Measurements from ENCODE around the gene PRRT1.

Gene PRRT1

GRCh38 chr6:32174416-32174815, 22.7 kb upstream of the PRRT1 start:
- DNase-seq (ENCODE audit: low read depth) = no peak

- DNase-seq (ENCODE audit: low read depth) = no peak
These were observed 21.4 kb upstream of the PRRT1 start for GRCh38 chr6:32173051-32173727.

GRCh38 chr6:32171234-32171633, 19.5 kb upstream of the PRRT1 start:
- no peak for DNase-seq (ENCODE audit: low read depth)

- no peak for DNase-seq (ENCODE audit: low read depth)
These were observed 18.6 kb upstream of the PRRT1 start for GRCh38 chr6:32170294-32170693.

GRCh38 chr6:32168807-32169591, 17.3 kb upstream of the PRRT1 start:
- DNase-seq (ENCODE audit: low read depth) = no peak

- no peak for DNase-seq (ENCODE audit: low read depth)
These were observed 16.6 kb upstream of the PRRT1 start for GRCh38 chr6:32168350-32168749.

- no peak for DNase-seq (ENCODE audit: low read depth)
These were observed 16.1 kb upstream of the PRRT1 start for GRCh38 chr6:32167761-32168262.

GRCh38 chr6:32167154-32167760, 15.5 kb upstream of the PRRT1 start:
- DNase-seq (ENCODE audit: low read depth) = no peak

- DNase-seq (ENCODE audit: low read depth) = no peak
These were observed 14.8 kb upstream of the PRRT1 start for GRCh38 chr6:32166411-32167061.

- DNase-seq (ENCODE audit: low read depth) = no peak
These were observed 12.6 kb upstream of the PRRT1 start, which contains the start of gene EGFL8 for GRCh38 chr6:32164295-32164694. Gene EGFL8 (plus strand): TSS chr6:32164595. CDS start chr6:32166166, 1,571 bp downstream.

- no peak for DNase-seq (ENCODE audit: low read depth)
These were observed 12.0 kb upstream of the PRRT1 start for GRCh38 chr6:32163559-32164258.

- DNase-seq (ENCODE audit: low read depth) = no peak
These were observed 6.3 kb upstream of the PRRT1 start for GRCh38 chr6:32158052-32158451.

- DNase-seq (ENCODE audit: low read depth) = no peak
These were observed 5.2 kb upstream of the PRRT1 start for GRCh38 chr6:32156891-32157290.

GRCh38 chr6:32154514-32155161, 2.9 kb upstream of the PRRT1 start:
- DNase-seq (ENCODE audit: low read depth) = no peak

GRCh38 chr6:32153564-32154513, 2.1 kb upstream of the PRRT1 start, which contains the start of gene PPT2:
Gene PPT2 (plus strand): TSS chr6:32154141. CDS start chr6:32154595, 454 bp downstream.
- peak; percentile 77 for DNase-seq (ENCODE audit: low read depth)

- no peak for DNase-seq (ENCODE audit: low read depth)
These were observed 1.2 kb upstream of the PRRT1 start for GRCh38 chr6:32152769-32153563.

- no peak for DNase-seq (ENCODE audit: low read depth)
These were observed 417 bp downstream of the PRRT1 start for GRCh38 chr6:32151181-32151862.
